Activated CD8-positive, alpha-beta T cell treated with anti-CD3 and anti-CD28 coated beads, Interleukin-2, amount 10 ng/mL, durations not matched to agents 7 days and 5 days (primary cell): ENCODE results near the gene PSMF1. TPM values are rescaled to one million over a fixed set of nuclear protein-coding genes. Genes with fewer than 3 reads are reported as not detected.

Source experiments
- ATAC-seq: fragments of 150-1000 bp; cut with Tn5 transposase; one replicate; pipeline ENCODE4 v1.10.0; 2021; ENCODE audit warnings: moderate library complexity
- CTCF ChIA-PET: fragments of 350-600 bp; sonication (Branson Sonifier 250); formaldehyde crosslinking; loops from one replicate; lab custom pipeline; 2021; ENCODE audit warnings: antibody characterized with exemption; lab: Charles Lee
- POLR2A ChIA-PET: fragments of 350-600 bp; sonication (Branson Sonifier 250); formaldehyde crosslinking; loops from one replicate; lab custom pipeline; 2021; ENCODE audit warnings: antibody characterized with exemption; lab: Charles Lee
- DNase-seq: peaks from one replicate; pipeline ENCODE4 v3.0.0-alpha.2; 2020
- H3K27ac Mint-ChIP-seq: one replicate; pipeline ENCODE4 v1.8.0; 2021; ENCODE audit warnings: mild to moderate bottlenecking, mixed read lengths
- H3K27me3 Mint-ChIP-seq: one replicate; pipeline ENCODE4 v1.8.0; 2021; ENCODE audit warnings: low read depth, mixed read lengths
- H3K36me3 Mint-ChIP-seq: one replicate; pipeline ENCODE4 v1.8.0; 2021; ENCODE audit warnings: low read depth, mixed read lengths
- H3K4me1 Mint-ChIP-seq: one replicate; pipeline ENCODE4 v1.8.0; 2021; ENCODE audit warnings: low read depth, mixed read lengths
- H3K4me3 Mint-ChIP-seq: one replicate; pipeline ENCODE4 v1.8.0; 2021; ENCODE audit warnings: mild to moderate bottlenecking, mixed read lengths
- H3K9me3 Mint-ChIP-seq: one replicate; pipeline ENCODE4 v1.8.0; 2022; ENCODE audit warnings: mixed read lengths; ENCODE audit not compliant: insufficient read depth
- total RNA-seq, 2 experiments: library from RNA; stranded (reverse); gene quantifications; one replicate each; pipeline ENCODE4 v1.2.3, GENCODE V29; 2021

Gene PSMF1
- total RNA-seq, 2 experiments from 2014 or later, result 138 to 150 TPM

GRCh38 chr20:1196634-1197033, 78.2 kb downstream of the PSMF1 start:
- ChIA-PET POLR2A (no interaction called here), CTCF (interaction anchor here (1.3 kb wide), 1 partner anchor 10 kb away, joined by 5 read pairs; no protein-coding TSS in a partner anchor)
- H3K36me3 Mint-ChIP-seq, result no peaks in the 10 kb centered on the region
- H3K27ac Mint-ChIP-seq, result no peak overlapping the region
- DNase-seq (no peak), ATAC-seq (no peak)
- peaks cover 4% of the 10 kb centered on the region for H3K27me3 Mint-ChIP-seq
- no peak overlapping the region for H3K4me3 Mint-ChIP-seq
- H3K9me3 Mint-ChIP-seq, result no peaks in the 10 kb centered on the region
- peaks cover 11% of the 10 kb centered on the region for H3K4me1 Mint-ChIP-seq

- peaks cover 4% of the 10 kb centered on the region for H3K27me3 Mint-ChIP-seq
- H3K36me3 Mint-ChIP-seq, result no peaks in the 10 kb centered on the region
- H3K4me3 Mint-ChIP-seq, result no peak overlapping the region
- ATAC-seq (no peak), DNase-seq (no peak)
- peaks cover 11% of the 10 kb centered on the region for H3K4me1 Mint-ChIP-seq
- POLR2A ChIA-PET, result no interaction called here
- H3K9me3 Mint-ChIP-seq, result no peaks in the 10 kb centered on the region
- no peak overlapping the region for H3K27ac Mint-ChIP-seq
- CTCF ChIA-PET, result no interaction called here
Observed at GRCh38 chr20:1197801-1198200, 79.4 kb downstream of the PSMF1 start.

- H3K27me3 Mint-ChIP-seq, result peaks cover 4% of the 10 kb centered on the region
- H3K4me3 Mint-ChIP-seq, result no peak overlapping the region
- ChIA-PET CTCF (interaction anchor here (1.6 kb wide), 1 partner anchor 14 kb away, joined by 9 read pairs; no protein-coding TSS in a partner anchor), POLR2A (no interaction called here)
- ATAC-seq, result no peak
- no peak overlapping the region for H3K27ac Mint-ChIP-seq
- peaks cover 11% of the 10 kb centered on the region for H3K4me1 Mint-ChIP-seq
- H3K36me3 Mint-ChIP-seq, result no peaks in the 10 kb centered on the region
- no peak for DNase-seq
- H3K9me3 Mint-ChIP-seq, result no peaks in the 10 kb centered on the region
Observed at GRCh38 chr20:1198751-1199150, 80.3 kb downstream of the PSMF1 start.

- H3K36me3 Mint-ChIP-seq, result no peaks in the 10 kb centered on the region
- H3K4me1 Mint-ChIP-seq, result peaks cover 11% of the 10 kb centered on the region
- H3K27me3 Mint-ChIP-seq, result peaks cover 4% of the 10 kb centered on the region
- CTCF ChIA-PET, result interaction anchor here (1.4 to 1.6 kb wide), 2 partner anchors 9 to 14 kb away, joined by 3 to 9 read pairs; no protein-coding TSS in a partner anchor
- DNase-seq (no peak), ATAC-seq (no peak)
- no peak overlapping the region for H3K27ac Mint-ChIP-seq
- no peak overlapping the region for H3K4me3 Mint-ChIP-seq
- POLR2A ChIA-PET, result no interaction called here
- H3K9me3 Mint-ChIP-seq, result no peaks in the 10 kb centered on the region
Observed at GRCh38 chr20:1199212-1199873, 80.9 kb downstream of the PSMF1 start.

- Mint-ChIP-seq H3K36me3 (no peaks in the 10 kb centered on the region), H3K9me3 (no peaks in the 10 kb centered on the region), H3K4me1 (peaks cover 11% of the 10 kb centered on the region), H3K27ac (no peak overlapping the region), H3K27me3 (peaks cover 4% of the 10 kb centered on the region), H3K4me3 (no peak overlapping the region)
- DNase-seq, result no peak
- POLR2A ChIA-PET, result no interaction called here
- CTCF ChIA-PET, result interaction anchor here (1.4 to 1.6 kb wide), 2 partner anchors 10 to 13 kb away, joined by 3 to 9 read pairs; no protein-coding TSS in a partner anchor
- ATAC-seq, result peak; percentile 51
Observed at GRCh38 chr20:1199964-1200363, 81.6 kb downstream of the PSMF1 start.

- ATAC-seq (no peak), DNase-seq (no peak)
- H3K27ac Mint-ChIP-seq, result no peak within 1 kb of the TSS
- H3K4me1 Mint-ChIP-seq, result peaks cover 7% of the 10 kb centered on the region
- H3K4me3 Mint-ChIP-seq, result no peak within 1 kb of the TSS
- ChIA-PET POLR2A (no interaction called here), CTCF (interaction anchor here (0.7 to 3.1 kb wide), 2 partner anchors 10 to 13 kb away, joined by 3 to 17 read pairs; no protein-coding TSS in a partner anchor)
- no peaks in the 10 kb centered on the region for H3K36me3 Mint-ChIP-seq
- no peaks in the 10 kb centered on the region for H3K9me3 Mint-ChIP-seq
- peaks cover 8% of the 10 kb centered on the region for H3K27me3 Mint-ChIP-seq
Observed at GRCh38 chr20:1202762-1203504, 84.5 kb downstream of the PSMF1 start, which contains the start of gene C20orf202. C20orf202 (plus strand) TSS chr20:1203454; CDS start chr20:1203586, 132 bp downstream.

GRCh38 chr20:1203630-1204029, 85.2 kb downstream of the PSMF1 start:
- Mint-ChIP-seq H3K4me1 (peaks cover 7% of the 10 kb centered on the region), H3K9me3 (no peaks in the 10 kb centered on the region), H3K4me3 (no peak overlapping the region), H3K27me3 (peaks cover 11% of the 10 kb centered on the region), H3K36me3 (no peaks in the 10 kb centered on the region), H3K27ac (no peak overlapping the region)
- POLR2A ChIA-PET, result no interaction called here
- DNase-seq, result no peak
- no peak for ATAC-seq
- CTCF ChIA-PET, result interaction anchor here (0.5 to 3.1 kb wide), 3 partner anchors 9 to 14 kb away, joined by 3 to 17 read pairs (median 3); no protein-coding TSS in a partner anchor

GRCh38 chr20:1204113-1204512, 85.7 kb downstream of the PSMF1 start:
- DNase-seq, result no peak
- ChIA-PET CTCF (interaction anchor here (0.5 to 3.1 kb wide), 2 partner anchors 9 to 11 kb away, joined by 3 to 17 read pairs; no protein-coding TSS in a partner anchor), POLR2A (no interaction called here)
- H3K4me1 Mint-ChIP-seq, result peaks cover 7% of the 10 kb centered on the region
- H3K4me3 Mint-ChIP-seq, result no peak overlapping the region
- no peak overlapping the region for H3K27ac Mint-ChIP-seq
- peaks cover 12% of the 10 kb centered on the region for H3K27me3 Mint-ChIP-seq
- H3K9me3 Mint-ChIP-seq, result no peaks in the 10 kb centered on the region
- H3K36me3 Mint-ChIP-seq, result no peaks in the 10 kb centered on the region
- no peak for ATAC-seq

- no peak for ATAC-seq
- Mint-ChIP-seq H3K27me3 (peaks cover 15% of the 10 kb centered on the region), H3K27ac (no peak overlapping the region), H3K9me3 (no peaks in the 10 kb centered on the region), H3K36me3 (no peaks in the 10 kb centered on the region), H3K4me3 (no peak overlapping the region), H3K4me1 (peaks cover 7% of the 10 kb centered on the region)
- ChIA-PET CTCF (interaction anchor here (3.1 kb wide), 1 partner anchor 8 kb away, joined by 17 read pairs; no protein-coding TSS in a partner anchor), POLR2A (no interaction called here)
- no peak for DNase-seq
Observed at GRCh38 chr20:1204576-1204975, 86.2 kb downstream of the PSMF1 start.

- ATAC-seq, result no peak
- H3K9me3 Mint-ChIP-seq, result no peaks in the 10 kb centered on the region
- no peaks in the 10 kb centered on the region for H3K4me1 Mint-ChIP-seq
- DNase-seq, result no peak
- CTCF ChIA-PET, result no interaction called here
- no peak overlapping the region for H3K4me3 Mint-ChIP-seq
- POLR2A ChIA-PET, result no interaction called here
- H3K36me3 Mint-ChIP-seq, result no peaks in the 10 kb centered on the region
- H3K27ac Mint-ChIP-seq, result no peak overlapping the region
- H3K27me3 Mint-ChIP-seq, result peaks cover 19% of the 10 kb centered on the region
Observed at GRCh38 chr20:1205802-1206201, 87.4 kb downstream of the PSMF1 start.

GRCh38 chr20:1206366-1207148, 88.2 kb downstream of the PSMF1 start:
- H3K9me3 Mint-ChIP-seq, result no peaks in the 10 kb centered on the region
- no peaks in the 10 kb centered on the region for H3K4me1 Mint-ChIP-seq
- DNase-seq, result no peak
- peaks cover 23% of the 10 kb centered on the region for H3K27me3 Mint-ChIP-seq
- POLR2A ChIA-PET, result no interaction called here
- no peak overlapping the region for H3K4me3 Mint-ChIP-seq
- H3K27ac Mint-ChIP-seq, result no peak overlapping the region
- no peak for ATAC-seq
- CTCF ChIA-PET, result no interaction called here
- H3K36me3 Mint-ChIP-seq, result no peaks in the 10 kb centered on the region
